Kidney epithelial cell (primary cell): Measurements from ENCODE around the gene SKAP2. TPM values are rescaled to one million over a fixed set of nuclear protein-coding genes. Genes with fewer than 3 reads are reported as not detected.

Experiments used
- DNase-seq: peaks from one replicate; pipeline ENCODE4 v3.0.0-alpha.2; 2010; ENCODE audit warnings: low read depth
- H3K27me3 ChIP-seq: 2 replicates; pipeline ENCODE4 v1.6.0; 2011; ENCODE audit warnings: low read length; ENCODE audit not compliant: control insufficient read depth, insufficient read depth
- H3K36me3 ChIP-seq: 2 replicates; pipeline ENCODE4 v1.5.1; 2011; ENCODE audit warnings: low read length; ENCODE audit not compliant: control insufficient read depth, insufficient read depth
- H3K4me3 ChIP-seq: 2 replicates; pipeline ENCODE4 v1.5.1; 2011; ENCODE audit warnings: low read depth, mild to moderate bottlenecking, control low read depth, low read length
- total RNA-seq: library from RNA; depleted of rRNA; stranded (reverse); fragments of >200 nt; gene quantifications from 2 replicates; pipeline ENCODE4 v1.2.3, GENCODE V29; 2015
- TF ChIP-seq, protein P1 (sequence below): IDR thresholded peaks from 2 replicates; pipeline ENCODE4 v1.5.1; 2011; ENCODE audit warnings: mild to moderate bottlenecking, moderate library complexity, low read length, control low read depth, inconsistent platforms; ENCODE audit not compliant: insufficient read depth, poor library complexity, severe bottlenecking

Gene SKAP2
- total RNA-seq, 1 donor from 2014 or later: 35.6 TPM

DNA sequence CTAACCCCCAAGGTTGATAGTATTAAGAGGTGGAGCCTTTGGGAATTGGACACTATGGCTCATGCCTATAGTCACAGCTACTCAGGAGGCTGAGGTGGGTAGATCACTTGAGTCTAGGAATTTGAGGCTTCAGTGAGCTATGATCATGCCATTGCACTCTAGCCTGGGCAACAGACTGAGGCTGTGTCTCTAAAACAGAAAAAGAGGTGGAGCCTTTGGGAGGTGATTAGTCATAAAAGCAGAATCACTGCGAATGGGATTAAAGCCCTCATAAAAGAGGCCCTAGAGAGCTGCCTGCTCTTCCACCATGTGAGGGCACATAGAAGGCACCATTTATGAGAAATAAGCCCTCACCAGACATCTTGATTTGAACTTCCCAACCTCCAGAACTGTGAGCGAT, 81.9 kb downstream of the SKAP2 start:
- no peaks in the 10 kb centered on the region for H3K27me3 ChIP-seq
- no peaks in the 10 kb centered on the region for H3K36me3 ChIP-seq
- DNase-seq: no peak
- TF ChIP-seq, protein P1, sequence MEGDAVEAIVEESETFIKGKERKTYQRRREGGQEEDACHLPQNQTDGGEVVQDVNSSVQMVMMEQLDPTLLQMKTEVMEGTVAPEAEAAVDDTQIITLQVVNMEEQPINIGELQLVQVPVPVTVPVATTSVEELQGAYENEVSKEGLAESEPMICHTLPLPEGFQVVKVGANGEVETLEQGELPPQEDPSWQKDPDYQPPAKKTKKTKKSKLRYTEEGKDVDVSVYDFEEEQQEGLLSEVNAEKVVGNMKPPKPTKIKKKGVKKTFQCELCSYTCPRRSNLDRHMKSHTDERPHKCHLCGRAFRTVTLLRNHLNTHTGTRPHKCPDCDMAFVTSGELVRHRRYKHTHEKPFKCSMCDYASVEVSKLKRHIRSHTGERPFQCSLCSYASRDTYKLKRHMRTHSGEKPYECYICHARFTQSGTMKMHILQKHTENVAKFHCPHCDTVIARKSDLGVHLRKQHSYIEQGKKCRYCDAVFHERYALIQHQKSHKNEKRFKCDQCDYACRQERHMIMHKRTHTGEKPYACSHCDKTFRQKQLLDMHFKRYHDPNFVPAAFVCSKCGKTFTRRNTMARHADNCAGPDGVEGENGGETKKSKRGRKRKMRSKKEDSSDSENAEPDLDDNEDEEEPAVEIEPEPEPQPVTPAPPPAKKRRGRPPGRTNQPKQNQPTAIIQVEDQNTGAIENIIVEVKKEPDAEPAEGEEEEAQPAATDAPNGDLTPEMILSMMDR: no peak
- H3K4me3 ChIP-seq: no peak overlapping the region

DNA sequence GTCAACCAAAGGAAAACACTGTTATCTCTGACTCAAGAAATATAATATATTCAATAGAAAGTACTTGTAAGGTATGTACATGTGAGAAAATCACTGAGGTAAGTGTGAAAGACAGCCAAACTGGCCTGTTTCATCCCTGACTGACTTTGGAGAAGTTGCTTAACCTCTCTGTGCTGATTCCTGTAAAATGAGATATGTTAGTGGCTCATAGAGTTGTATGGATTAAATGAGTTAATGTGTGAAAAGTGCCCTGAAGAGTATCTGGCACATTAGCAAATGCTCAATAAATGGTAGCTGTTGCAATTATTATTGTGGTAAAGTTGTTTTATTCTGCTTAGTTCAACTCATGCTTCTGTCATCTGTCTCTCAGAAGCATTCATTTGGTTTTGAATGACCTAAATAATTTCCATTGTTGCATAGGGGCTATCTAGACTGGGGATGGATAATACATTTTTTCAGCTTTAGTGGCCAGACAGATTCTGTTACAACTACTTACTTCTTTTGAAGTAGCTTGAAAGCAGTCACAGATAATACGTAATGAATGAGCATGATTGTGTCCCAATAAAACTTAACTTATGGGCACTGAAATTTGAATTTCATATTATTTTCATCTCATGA, 84.3 kb downstream of the SKAP2 start:
- H3K27me3 ChIP-seq: no peaks in the 10 kb centered on the region
- no peaks in the 10 kb centered on the region for H3K36me3 ChIP-seq
- TF ChIP-seq, protein P1: no peak
- H3K4me3 ChIP-seq: no peak overlapping the region
- no peak for DNase-seq

- TF ChIP-seq, protein P1: no peak
- Histone ChIP-seq H3K36me3 (no peaks in the 10 kb centered on the region), H3K27me3 (no peaks in the 10 kb centered on the region), H3K4me3 (no peak overlapping the region)
- no peak for DNase-seq
Observed at GRCh38 chr7:26777385-26777784, 87.0 kb downstream of the SKAP2 start.

DNA sequence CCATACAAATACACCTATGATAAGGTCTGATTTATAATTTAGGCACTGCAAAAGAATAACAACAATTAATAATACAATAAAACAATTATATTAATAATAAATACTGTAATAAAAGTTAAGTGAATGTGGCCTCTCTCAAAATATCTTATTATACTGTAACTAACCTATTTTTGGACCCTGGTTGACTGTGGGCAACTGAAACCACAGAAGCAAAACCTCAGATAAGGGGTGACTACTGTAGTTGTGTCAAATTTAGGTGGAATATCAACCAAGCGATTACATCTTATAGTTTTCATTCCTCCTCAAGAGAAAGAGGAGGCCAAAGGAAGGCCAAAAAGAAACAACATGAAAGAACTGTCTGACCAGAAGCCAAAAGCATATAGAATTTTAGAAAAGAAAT, 103.9 kb downstream of the SKAP2 start:
- Histone ChIP-seq H3K36me3 (no peaks in the 10 kb centered on the region), H3K4me3 (no peak overlapping the region), H3K27me3 (no peaks in the 10 kb centered on the region)
- no peak for DNase-seq
- TF ChIP-seq, protein P1: no peak

- H3K27me3 ChIP-seq: no peaks in the 10 kb centered on the region
- TF ChIP-seq, protein P1: no peak
- DNase-seq: no peak
- H3K36me3 ChIP-seq: no peaks in the 10 kb centered on the region
- H3K4me3 ChIP-seq: no peak overlapping the region
Observed at GRCh38 chr7:26759108-26759507, 105.3 kb downstream of the SKAP2 start.

- Histone ChIP-seq H3K27me3 (no peaks in the 10 kb centered on the region), H3K36me3 (no peaks in the 10 kb centered on the region), H3K4me3 (no peak overlapping the region)
- TF ChIP-seq, protein P1: no peak
- DNase-seq: peak; percentile 1
Observed at GRCh38 chr7:26743205-26743604, 121.2 kb downstream of the SKAP2 start.
